HepG2 (cell line): Measurements from ENCODE around the gene NUDT9. TPM values are rescaled to one million over a fixed set of nuclear protein-coding genes. Genes with fewer than 3 reads are reported as not detected.

ENCODE experiments used
- BCL3 ChIP-seq: sonication (generic); formaldehyde crosslinking; IDR thresholded peaks from 2 replicates; pipeline ENCODE4 v1.5.1; 2020; ENCODE audit warnings: mild to moderate bottlenecking, missing genetic modification reagents, moderate library complexity
- CEBPB ChIP-seq: IDR thresholded peaks from 2 replicates; pipeline ENCODE4 v1.6.1; 2011; ENCODE audit warnings: low read depth, low read length, improper control_type of control experiment, borderline replicate concordance
- E2F1 ChIP-seq: sonication (generic); formaldehyde crosslinking; IDR thresholded peaks from 2 replicates; pipeline ENCODE4 v1.5.0; 2020; ENCODE audit warnings: missing genetic modification reagents
- ERF ChIP-seq: IDR thresholded peaks from 2 replicates; pipeline ENCODE4 v1.6.1; 2018; ENCODE audit warnings: missing biosample characterization, missing genetic modification reagents
- KLF16 ChIP-seq, 2 experiments: sonication (generic) in 1 of 2; formaldehyde crosslinking in 1 of 2; IDR thresholded peaks; 2 replicates each; pipeline versions ENCODE4 v1.6.1 to v1.8.0; 2016 to 2023; ENCODE audit warnings: missing genetic modification reagents in 2 of 2, missing compliant biosample characterization in 1 of 2
- MNT ChIP-seq: fragments of 450-650 bp; IDR thresholded peaks from 2 replicates; pipeline ENCODE4 v1.6.1; 2016
- MYPOP ChIP-seq: sonication (generic); formaldehyde crosslinking; IDR thresholded peaks from 2 replicates; pipeline ENCODE4 v1.8.1; 2023; ENCODE audit warnings: mild to moderate bottlenecking, moderate library complexity, missing genetic modification reagents
- NFKB2 ChIP-seq: sonication (generic); formaldehyde crosslinking; IDR thresholded peaks from 2 replicates; pipeline ENCODE4 v1.4.0; 2020; ENCODE audit warnings: missing genetic modification reagents, borderline replicate concordance
- TAF15 ChIP-seq: fragments of 200-400 bp; formaldehyde crosslinking; IDR thresholded peaks from one replicate; pipeline ENCODE4 v1.6.1; 2018; ENCODE audit warnings: mild to moderate bottlenecking, low read depth, low read length; ENCODE audit not compliant: poor library complexity, severe bottlenecking
- TBP ChIP-seq: sonication (generic); formaldehyde crosslinking; IDR thresholded peaks from 2 replicates; pipeline ENCODE4 v1.5.0; 2020; ENCODE audit warnings: missing genetic modification reagents
- TCF7L2 ChIP-seq: IDR thresholded peaks from 2 replicates; pipeline ENCODE4 v1.6.1; 2011; ENCODE audit warnings: mild to moderate bottlenecking, low read depth, low read length, moderate library complexity
- TFDP2 ChIP-seq: sonication (generic); formaldehyde crosslinking; IDR thresholded peaks from 2 replicates; pipeline ENCODE4 v1.4.0; 2020; ENCODE audit warnings: missing genetic modification reagents
- ZBTB44 ChIP-seq: sonication (generic); formaldehyde crosslinking; IDR thresholded peaks from 2 replicates; pipeline ENCODE4 v1.4.0; 2020; ENCODE audit warnings: missing genetic modification reagents
- ZNF121 ChIP-seq: sonication (generic); formaldehyde crosslinking; IDR thresholded peaks from 2 replicates; pipeline ENCODE4 v1.5.0; 2020; ENCODE audit warnings: mild to moderate bottlenecking, missing genetic modification reagents
- ZNF282 ChIP-seq: fragments of 450-650 bp; IDR thresholded peaks from 2 replicates; pipeline ENCODE4 v1.6.1; 2018; ENCODE audit not compliant: partially characterized antibody
- ZNF317 ChIP-seq: sonication (generic); formaldehyde crosslinking; IDR thresholded peaks from 2 replicates; pipeline ENCODE4 v1.5.0; 2020; ENCODE audit warnings: mild to moderate bottlenecking, missing genetic modification reagents
- ZNF530 ChIP-seq: sonication (generic); formaldehyde crosslinking; IDR thresholded peaks from 2 replicates; pipeline ENCODE4 v1.5.0; 2020; ENCODE audit warnings: low read depth, mild to moderate bottlenecking, missing genetic modification reagents
- ZNF550 ChIP-seq: sonication (generic); formaldehyde crosslinking; IDR thresholded peaks from 2 replicates; pipeline ENCODE4 v1.4.0; 2020; ENCODE audit warnings: mild to moderate bottlenecking, missing genetic modification reagents, borderline replicate concordance
- ZNF639 ChIP-seq: conservative IDR thresholded peaks from 2 replicates; pipeline ENCODE4 v1.6.1; 2018; ENCODE audit warnings: missing genetic modification reagents
- ZZZ3 ChIP-seq: sonication (generic); formaldehyde crosslinking; IDR thresholded peaks from 2 replicates; pipeline ENCODE4 v1.4.0; 2020; ENCODE audit warnings: missing genetic modification reagents, mild to moderate bottlenecking, borderline replicate concordance
- polyA plus RNA-seq, 8 experiments: library from polyadenylated mRNA; depleted of rRNA in 3 of 8; stranded (reverse) in 7 of 8; unstranded in 1 of 8; fragments of >200 nt; fragmentation: Illumina TruSeq in 4 of 8; extraction: Trizol in 4 of 8; gene quantifications; 2 replicates each; pipeline versions ENCODE4 v1.2.1 to v1.2.3, GENCODE V29; 2011 to 2016; ENCODE audit warnings: low read depth in 4 of 8, missing spikeins in 1 of 8, mixed read lengths in 1 of 8; ENCODE audit not compliant: insufficient read depth in 1 of 8
- total RNA-seq, 5 experiments: library from RNA; depleted of rRNA; stranded (reverse); fragments of >200 nt; fragmentation: Illumina TruSeq; extraction: Trizol; gene quantifications; 2 replicates each; pipeline ENCODE4 v1.2.3, GENCODE V29; 2016; ENCODE audit warnings: low read depth in 1 of 5

Gene NUDT9
- total and polyA plus RNA-seq, 2 of the 13 experiments (the other 11 are each of a cell fraction or from before 2014, with no cell fraction given) = 10.4 to 12.3 TPM

- TF ChIP-seq ERF (0 out of 2 replicates have a peak, but pooled peaks have one; percentile 31), TFDP2 (no peak), KLF16 (CRISPR knock-in tag; IDR thresholded peaks at IDR 0.05) (peak in 1 of 2 experiments; percentile 38; a peak in 1 of 4 replicates), MYPOP (CRISPR knock-in tag) (no peak; the same call in 1 of the 2 replicates), ZNF121 (no peak), NFKB2 (no peak), TAF15 (no peak), CEBPB (no peak), ZNF282 (no peak), ZNF317 (0 out of 2 replicates have a peak, but pooled peaks have one; percentile 19), ZNF530 (CRISPR knock-in tag) (no peak), ZZZ3 (CRISPR knock-in tag) (no peak), TCF7L2 (0 out of 2 replicates have a peak, but pooled peaks have one; percentile 29), E2F1 (CRISPR knock-in tag) (no peak), MNT (no peak), ZNF639 (no peak), TBP (CRISPR knock-in tag) (no peak), BCL3 (no peak), ZNF550 (CRISPR knock-in tag) (no peak), ZBTB44 (CRISPR knock-in tag) (no peak)
These were observed 2.7 kb upstream of the NUDT9 start (continued) for GRCh38 chr4:87419578-87420249.
